ENCODE results near the gene BCL2L14. TPM values are rescaled to one million over a fixed set of nuclear protein-coding genes. Genes with fewer than 3 reads are reported as not detected.

The BCL2L14 gene, protein sequence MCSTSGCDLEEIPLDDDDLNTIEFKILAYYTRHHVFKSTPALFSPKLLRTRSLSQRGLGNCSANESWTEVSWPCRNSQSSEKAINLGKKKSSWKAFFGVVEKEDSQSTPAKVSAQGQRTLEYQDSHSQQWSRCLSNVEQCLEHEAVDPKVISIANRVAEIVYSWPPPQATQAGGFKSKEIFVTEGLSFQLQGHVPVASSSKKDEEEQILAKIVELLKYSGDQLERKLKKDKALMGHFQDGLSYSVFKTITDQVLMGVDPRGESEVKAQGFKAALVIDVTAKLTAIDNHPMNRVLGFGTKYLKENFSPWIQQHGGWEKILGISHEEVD
- 10 to 100 TPM in 1 of 2 donors, 1 to 10 TPM in 1; 2.2 to 15.7 TPM for total RNA-seq

DNA sequence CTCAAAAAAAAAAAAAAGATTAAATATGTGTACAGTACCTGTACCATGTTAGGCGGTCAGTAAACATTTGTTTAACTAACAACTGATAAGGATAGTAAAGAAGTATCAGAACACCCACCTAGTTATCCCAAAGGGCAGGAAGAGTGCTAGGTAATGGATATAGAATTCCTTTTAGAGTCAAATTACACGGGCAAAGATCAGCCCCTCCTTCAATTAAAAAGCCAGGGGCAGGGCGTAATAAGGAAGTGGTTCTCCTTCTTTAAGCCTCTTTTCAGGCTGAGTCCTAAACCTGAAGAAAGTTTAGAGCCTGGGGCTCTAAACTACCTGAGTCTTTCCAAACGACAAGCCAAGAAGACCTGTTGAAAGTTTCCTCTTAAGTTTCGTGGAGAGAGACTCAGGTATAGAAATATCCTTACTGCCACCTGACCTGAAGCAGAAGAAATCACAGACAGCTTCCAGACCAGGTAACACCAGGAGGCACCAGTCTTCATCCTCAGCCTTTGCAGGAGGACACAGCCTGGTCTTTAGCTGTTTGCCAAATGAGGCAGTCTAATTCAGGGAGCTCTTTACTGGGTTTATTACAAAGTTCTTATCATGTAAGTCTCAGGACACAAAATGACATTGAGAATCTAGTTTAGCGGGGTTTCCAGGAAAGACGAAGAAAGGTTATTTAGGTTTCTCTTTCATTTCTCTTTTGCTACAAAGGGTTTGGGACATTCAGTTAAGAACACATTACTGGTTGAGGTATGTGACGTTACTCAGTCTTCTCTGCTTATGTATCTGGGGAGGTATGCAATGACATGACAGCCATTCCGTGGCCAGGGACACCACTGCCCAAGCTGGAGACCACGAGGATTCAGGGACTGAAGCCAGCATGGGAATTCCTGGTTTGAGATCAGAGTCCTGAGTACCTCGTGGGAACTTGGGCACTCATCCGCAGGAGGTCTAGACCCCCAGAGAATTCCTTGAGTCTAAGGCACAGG lies at the start of gene BCL2L14:
TSS of gene BCL2L14 (plus strand) at position 266 of the 983 bp plus-strand sequence. CDS start 8,367 bp downstream, outside the sequence.
- Mint-ChIP-seq H3K9me3 (no peaks in the 10 kb centered on the region), H3K27ac (peak within 1 kb of the TSS; percentile 93), H3K36me3 (peaks cover 0 to 6% of the 10 kb centered on the region in 2 donors)
- peak; percentile 87 to 89 for ATAC-seq
- DNase-seq (ENCODE audit: low spot score in 2 of 2), result peak in 1 of 2 donors; percentile 19

DNA sequence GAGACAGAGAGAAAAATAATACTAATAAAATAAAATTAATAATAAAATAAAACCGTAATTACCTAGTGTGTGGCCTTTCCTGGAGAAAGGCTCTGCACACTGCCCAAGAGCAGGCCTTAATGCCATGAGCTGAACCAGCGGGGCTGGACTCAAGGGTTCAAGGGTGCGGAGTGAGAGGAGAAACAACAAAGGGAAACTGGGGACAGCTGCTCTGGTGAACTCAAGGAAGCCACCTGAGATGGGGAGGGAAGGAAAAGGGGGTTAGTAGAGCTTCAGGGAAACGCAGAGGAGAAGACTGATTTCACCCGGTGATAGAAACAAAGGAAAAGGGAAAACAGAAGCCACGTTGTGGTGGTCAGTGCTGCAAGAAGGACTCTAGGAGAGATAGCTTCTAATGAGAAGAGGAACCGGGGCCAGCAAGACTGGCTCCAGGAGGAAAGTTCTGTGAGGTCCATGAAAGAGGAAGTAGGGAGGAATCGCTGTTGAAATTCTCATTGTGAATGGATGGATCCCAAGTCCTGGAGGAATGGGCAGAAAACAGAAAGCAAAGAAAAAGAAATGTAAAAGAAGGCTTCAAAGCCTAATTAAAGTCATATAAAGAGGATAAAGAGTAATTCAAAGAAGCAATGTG lies 48.3 kb upstream of the BCL2L14 start:
- Mint-ChIP-seq H3K9me3 (peaks cover 5 to 25% of the 10 kb centered on the region in 2 donors), H3K27ac (peak overlapping the region in 1 of 2 donors; percentile 81), H3K36me3 (peaks cover 24 to 37% of the 10 kb centered on the region in 2 donors)
- ATAC-seq (no peak), DNase-seq (ENCODE audit: low spot score in 2 of 2) (peak in 1 of 2 donors; percentile 1)

DNA sequence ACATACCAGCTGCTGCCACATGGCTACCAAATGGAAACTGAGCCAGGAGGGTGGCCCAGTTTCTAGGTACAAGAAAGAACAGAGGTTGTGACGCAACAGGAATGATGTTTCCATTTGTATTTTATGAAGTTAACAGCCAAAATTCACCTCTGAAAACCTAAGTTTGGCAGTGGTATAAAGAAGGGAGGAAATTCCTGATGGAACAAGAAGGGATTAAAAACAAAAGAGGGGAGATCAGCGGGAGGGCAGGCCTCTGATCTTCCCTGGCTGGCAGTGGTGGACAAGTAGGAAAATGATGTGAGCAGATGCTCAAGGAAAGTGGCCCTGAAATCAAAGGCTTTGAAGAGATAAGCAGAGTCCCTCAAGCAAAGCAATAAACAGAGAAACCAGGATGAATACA lies 47.3 kb upstream of the BCL2L14 start:
- H3K9me3 Mint-ChIP-seq, result peaks cover 8 to 31% of the 10 kb centered on the region in 2 donors
- ATAC-seq, result no peak

DNA sequence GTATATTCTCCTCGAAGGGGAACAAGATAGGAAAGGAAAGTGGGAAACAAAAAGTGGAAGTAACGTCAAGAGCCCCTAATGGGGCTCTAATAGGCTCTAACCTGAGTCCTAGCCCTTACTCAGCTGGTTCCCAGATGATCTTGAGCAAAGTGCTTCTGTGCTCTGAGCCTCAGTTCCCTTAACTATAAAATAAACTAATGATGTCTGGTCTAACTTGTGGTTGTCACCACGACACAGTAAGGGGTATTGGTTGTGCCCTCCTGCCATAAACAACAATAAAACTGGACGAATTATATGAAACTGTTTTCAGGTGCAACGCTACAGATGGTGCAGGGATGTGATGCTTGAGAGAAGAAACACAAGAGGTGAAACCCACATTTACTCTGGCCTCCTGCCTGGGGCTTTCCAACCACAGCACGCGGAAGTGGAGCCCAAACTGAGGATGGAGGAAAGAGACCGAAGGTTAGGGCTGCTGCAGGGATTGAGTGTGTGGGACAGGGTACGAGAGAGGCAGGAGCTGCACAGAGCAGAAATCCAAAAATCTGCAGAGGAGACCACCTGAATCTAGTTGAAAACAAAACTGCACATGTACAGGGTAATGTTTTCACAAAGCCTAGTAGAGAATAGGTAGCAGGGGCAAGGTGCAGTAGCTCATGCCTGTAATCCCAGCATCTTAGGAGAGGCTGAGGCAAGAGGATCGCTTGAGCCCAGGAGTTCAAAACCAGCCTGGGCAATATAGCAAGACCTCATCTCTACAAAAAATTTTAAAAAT lies 45.6 kb upstream of the BCL2L14 start:
- peak; percentile 52 to 73 for ATAC-seq
- DNase-seq (ENCODE audit: low spot score in 2 of 2), result peak in 1 of 2 donors; percentile 20
- H3K27ac Mint-ChIP-seq, result peak overlapping the region; percentile 21 to 83

More for the DNA sequence above, 47.3 kb upstream of the BCL2L14 start:
- peak overlapping the region; percentile 24 to 46 for H3K27ac Mint-ChIP-seq
- peak in 1 of 2 donors; percentile 1 for DNase-seq (ENCODE audit: low spot score in 2 of 2)
- H3K36me3 Mint-ChIP-seq, result peaks cover 24 to 41% of the 10 kb centered on the region in 2 donors

DNA sequence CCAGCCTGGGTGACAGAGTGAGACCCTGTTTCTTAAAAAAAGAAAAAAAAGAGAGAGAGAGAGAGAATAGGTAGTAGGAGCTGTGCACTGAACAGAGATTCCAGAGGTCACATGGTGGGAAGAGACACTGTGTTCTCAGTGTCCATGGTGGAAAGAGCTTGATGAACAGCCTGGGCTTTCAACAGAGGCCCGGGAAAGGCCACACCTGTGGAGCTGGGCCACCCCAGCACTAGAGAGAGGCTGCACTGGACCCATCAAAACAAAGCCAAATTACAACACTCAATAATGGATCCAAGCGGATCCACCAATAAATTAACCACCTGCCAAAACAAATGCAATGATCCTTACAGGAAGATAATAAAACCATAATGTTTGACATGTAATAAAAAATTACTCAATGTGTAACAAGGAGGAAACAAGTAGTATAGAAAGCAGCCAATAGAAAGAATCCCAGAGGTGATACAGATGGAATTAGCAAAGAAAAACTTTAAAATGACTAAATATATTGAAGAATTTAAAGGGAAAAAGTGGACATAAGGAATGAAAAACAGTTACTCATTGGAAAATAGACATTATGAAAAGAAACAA lies 44.8 kb upstream of the BCL2L14 start:
- DNase-seq (ENCODE audit: low spot score in 2 of 2) (no peak), ATAC-seq (no peak)
- Mint-ChIP-seq H3K36me3 (peaks cover 24 to 49% of the 10 kb centered on the region in 2 donors), H3K9me3 (peaks cover 8 to 28% of the 10 kb centered on the region in 2 donors), H3K27ac (peak overlapping the region; percentile 21 to 83)

More for the DNA sequence above, 45.6 kb upstream of the BCL2L14 start:
- peaks cover 8 to 28% of the 10 kb centered on the region in 2 donors for H3K9me3 Mint-ChIP-seq
- H3K36me3 Mint-ChIP-seq, result peaks cover 24 to 49% of the 10 kb centered on the region in 2 donors

DNA sequence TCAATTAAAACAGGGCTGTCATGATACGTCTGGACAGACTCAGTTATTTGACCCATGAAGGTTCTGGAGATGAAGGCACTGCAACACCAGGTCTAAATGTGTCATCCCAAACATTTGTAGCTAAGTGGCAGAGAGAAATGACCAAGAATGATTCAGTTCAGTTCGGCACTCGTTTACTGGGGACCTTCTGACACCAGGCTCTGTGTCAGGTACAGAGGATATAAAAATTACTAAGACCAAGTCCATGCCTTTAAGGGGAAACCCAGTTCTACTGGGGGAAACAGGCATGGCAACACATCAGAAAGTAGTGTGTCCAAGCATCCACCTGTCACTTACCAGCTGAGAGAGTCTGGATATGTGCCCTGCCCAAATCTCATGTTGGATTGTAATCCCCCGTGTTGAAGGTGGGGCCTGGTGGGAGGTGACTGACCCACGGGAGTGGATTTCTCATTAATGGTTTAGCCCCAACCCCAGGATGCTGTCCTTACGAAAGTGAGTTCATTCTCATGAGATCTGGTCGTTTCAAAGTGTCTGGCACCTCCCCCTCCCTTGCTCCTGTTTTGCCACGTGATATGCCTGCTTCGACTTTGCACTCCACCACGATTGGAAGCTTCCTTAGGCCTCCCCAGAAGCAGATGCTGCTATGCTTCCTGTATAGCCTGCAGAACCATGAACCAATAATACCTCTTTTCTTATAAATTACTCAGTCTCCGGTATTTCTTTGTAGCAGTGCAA lies 41.9 kb upstream of the BCL2L14 start:
- H3K36me3 Mint-ChIP-seq, result peaks cover 18 to 34% of the 10 kb centered on the region in 2 donors
- H3K9me3 Mint-ChIP-seq, result peaks cover 8 to 24% of the 10 kb centered on the region in 2 donors
- ATAC-seq (peak; percentile 36 to 46), DNase-seq (ENCODE audit: low spot score in 2 of 2) (no peak)
- peak overlapping the region in 1 of 2 donors; percentile 80 for H3K27ac Mint-ChIP-seq

DNA sequence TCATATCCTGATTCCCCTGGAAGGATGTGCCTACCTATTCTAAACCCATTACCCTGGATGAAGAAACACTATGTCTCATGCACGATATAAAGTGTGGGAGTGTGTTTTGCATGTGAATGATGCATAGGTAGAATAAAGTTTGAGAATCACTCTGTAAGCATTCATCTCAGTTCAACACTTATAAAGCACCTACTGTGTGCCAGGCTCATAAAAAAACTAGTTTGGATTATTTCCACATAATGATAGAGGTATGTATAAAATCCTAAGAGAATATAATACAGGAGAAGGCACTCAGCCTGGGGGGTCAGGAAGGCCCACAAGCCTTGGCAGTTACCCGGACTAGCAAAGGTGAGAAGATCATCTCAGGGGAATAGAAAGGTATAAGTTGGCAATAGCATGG lies 41.1 kb upstream of the BCL2L14 start:
- ATAC-seq (no peak), DNase-seq (ENCODE audit: low spot score in 2 of 2) (no peak)
- H3K27ac Mint-ChIP-seq, result no peak overlapping the region
- H3K36me3 Mint-ChIP-seq, result peaks cover 18 to 34% of the 10 kb centered on the region in 2 donors
- peaks cover 8 to 24% of the 10 kb centered on the region in 2 donors for H3K9me3 Mint-ChIP-seq

DNA sequence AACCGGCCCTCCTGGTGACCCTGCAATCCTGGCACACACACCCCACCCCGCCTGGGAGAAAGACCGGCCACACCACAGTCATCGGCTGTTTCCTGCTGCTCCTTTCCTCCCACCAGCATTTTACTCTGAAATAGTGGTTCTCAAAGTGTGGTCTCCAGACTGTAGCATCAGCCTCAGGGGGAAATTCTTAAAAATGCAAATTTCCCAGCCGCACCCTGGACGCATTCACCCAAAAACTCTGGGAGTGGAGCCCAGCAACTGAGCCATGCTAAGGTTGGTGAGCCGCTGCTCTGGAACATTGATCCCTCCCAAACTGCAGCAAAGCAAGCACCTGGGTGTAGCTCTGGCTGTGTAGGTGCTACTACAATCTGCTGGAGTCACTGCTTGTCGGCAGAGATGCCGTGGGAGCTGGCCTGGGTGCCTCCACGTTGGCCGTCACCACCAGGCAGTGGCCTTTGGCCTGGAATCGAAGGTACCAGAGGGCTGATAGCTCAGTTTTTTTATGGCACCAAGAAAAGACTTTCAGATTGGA lies 38.4 kb upstream of the BCL2L14 start:
- ATAC-seq (peak in 1 of 2 donors; percentile 28), DNase-seq (ENCODE audit: low spot score in 2 of 2) (no peak)
- H3K9me3 Mint-ChIP-seq, result peaks cover 3 to 9% of the 10 kb centered on the region in 2 donors
- H3K27ac Mint-ChIP-seq, result peak overlapping the region; percentile 78 to 97
- H3K36me3 Mint-ChIP-seq, result peaks cover 0 to 25% of the 10 kb centered on the region in 2 donors

DNA sequence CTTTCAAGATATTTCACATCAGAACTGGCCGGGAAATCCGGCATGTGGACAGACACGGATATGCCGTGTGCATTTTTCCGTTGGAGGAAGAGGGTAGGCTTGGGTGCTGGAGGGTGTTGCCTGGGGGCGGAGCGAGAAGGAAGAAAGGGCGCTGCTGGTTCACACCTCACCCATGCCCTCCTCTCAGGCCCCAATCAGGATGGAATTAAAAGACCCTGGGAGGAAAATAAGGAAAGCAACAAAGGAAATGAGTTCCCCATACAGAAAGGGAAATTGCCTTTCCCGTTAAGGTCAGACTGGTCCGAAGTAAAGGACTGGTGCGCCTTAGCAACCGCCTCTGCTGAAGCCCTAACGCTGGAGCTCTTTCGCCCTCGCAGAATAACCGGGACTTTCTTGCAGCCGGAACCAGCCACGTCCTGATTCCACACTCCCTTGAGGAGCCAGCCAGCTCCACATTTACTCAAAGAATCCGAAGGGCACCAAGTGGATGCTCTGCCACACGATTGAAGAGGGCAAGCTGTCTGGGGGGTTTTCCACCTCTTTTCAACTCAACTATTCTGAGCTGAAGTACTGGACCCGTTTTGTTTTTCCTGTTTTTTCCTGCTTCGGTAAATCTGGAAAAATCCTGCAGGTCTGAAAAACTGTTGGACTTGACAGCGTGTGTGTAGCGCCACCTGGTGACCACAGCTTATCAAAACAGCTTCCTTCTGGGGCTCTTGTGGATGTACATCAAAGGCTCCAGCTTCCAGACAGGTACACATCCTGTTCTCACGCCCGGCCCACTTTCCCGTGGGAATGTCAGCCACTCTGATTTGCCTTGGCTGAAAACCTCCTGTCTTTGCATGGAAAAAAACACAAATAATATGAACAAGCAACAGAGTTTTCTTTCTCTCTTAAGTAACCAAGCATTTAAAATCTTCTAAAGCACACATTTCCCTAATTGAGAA lies 37.6 kb upstream of the BCL2L14 start:
- DNase-seq (ENCODE audit: low spot score in 2 of 2) (peak; percentile 60 to 69), ATAC-seq (peak; percentile 56 to 79)
- peaks cover 0 to 9% of the 10 kb centered on the region in 2 donors for H3K9me3 Mint-ChIP-seq
- peak overlapping the region; percentile 78 to 97 for H3K27ac Mint-ChIP-seq
- H3K36me3 Mint-ChIP-seq, result peaks cover 0 to 27% of the 10 kb centered on the region in 2 donors

DNA sequence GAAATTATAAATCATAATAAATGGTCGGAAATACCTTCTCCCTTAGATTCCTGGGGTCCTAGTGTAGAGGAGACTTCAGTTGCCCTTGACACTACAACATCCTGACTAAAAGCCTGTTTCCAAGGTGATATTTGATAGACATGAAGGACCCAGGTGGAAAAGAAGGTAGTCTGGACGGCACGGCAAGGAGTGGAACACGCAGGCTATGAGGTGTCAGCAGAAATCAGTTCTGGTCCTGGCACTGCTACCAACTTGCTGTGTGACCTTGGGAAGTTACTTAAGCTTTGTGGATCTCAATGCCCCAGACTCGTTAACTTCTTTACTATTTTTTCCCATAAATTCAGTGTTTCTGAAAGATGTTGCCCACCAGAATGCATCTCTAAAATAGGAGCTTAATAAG lies 36.9 kb upstream of the BCL2L14 start:
- no peak for ATAC-seq
- Mint-ChIP-seq H3K27ac (no peak overlapping the region), H3K9me3 (peaks cover 0 to 4% of the 10 kb centered on the region in 2 donors), H3K36me3 (peaks cover 0 to 27% of the 10 kb centered on the region in 2 donors)
- no peak for DNase-seq (ENCODE audit: low spot score in 2 of 2)

DNA sequence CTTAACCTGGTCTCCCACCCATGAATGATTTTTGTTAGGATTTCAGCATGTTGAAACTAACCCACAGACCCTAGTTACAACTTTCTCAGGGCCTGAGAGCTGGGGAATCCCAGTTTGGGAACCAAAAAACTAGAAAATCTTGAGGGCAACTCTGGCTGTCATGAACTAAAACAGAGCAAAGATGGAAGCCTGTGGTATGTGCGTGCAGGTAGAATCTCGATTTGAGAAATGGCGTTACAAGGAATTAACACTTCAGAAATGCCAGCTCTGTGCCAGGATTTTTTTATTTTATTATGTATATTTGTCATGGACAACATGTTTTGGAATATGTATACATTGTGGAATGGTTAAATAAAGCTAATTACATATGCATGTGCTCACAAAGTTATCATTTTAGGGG lies 36.4 kb upstream of the BCL2L14 start:
- ATAC-seq, result no peak
- peaks cover 0 to 4% of the 10 kb centered on the region in 2 donors for H3K9me3 Mint-ChIP-seq

DNA sequence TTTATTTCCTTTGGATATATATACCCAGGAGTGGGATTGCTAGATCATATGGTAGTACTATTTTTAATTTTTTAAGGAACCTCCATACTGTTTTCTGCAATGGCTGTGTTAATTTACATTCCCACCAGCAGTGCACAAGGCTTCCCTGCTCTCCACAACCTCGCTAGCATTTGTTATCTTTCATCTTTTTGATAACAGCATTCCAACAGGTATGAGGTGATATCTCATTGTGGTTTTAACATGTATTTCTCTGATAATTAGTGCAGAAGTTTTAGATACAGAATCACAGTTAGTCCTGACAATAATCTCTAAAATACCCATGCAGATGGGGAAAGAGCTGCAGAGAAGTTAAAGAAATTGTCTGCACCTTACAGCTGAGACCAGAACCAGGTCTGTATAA lies 35.5 kb upstream of the BCL2L14 start:
- H3K9me3 Mint-ChIP-seq, result peaks cover 0 to 4% of the 10 kb centered on the region in 2 donors

More for the DNA sequence above, 36.4 kb upstream of the BCL2L14 start:
- Mint-ChIP-seq H3K36me3 (peaks cover 0 to 23% of the 10 kb centered on the region in 2 donors), H3K27ac (no peak overlapping the region)
- DNase-seq (ENCODE audit: low spot score in 2 of 2), result no peak

DNA sequence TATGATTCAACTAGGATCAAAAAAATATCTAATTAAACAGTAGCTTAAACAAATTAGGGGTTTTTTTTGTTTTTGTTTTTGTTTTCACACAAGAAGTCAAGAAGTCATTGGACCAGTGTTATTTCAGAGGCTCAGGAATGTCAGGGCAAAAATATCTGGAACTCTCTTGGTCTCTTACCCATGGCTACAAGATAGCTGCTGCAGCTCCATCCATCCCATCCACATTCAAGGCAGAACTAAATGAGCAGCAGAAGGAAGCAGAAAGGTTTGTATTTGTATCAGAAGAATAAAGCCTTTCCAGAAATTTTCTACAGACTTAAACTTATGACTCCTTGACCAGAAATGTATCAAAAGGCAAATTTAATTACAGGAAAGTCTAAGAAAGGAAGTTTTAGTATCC lies 33.8 kb upstream of the BCL2L14 start:
- peaks cover 0 to 4% of the 10 kb centered on the region in 2 donors for H3K9me3 Mint-ChIP-seq
- H3K36me3 Mint-ChIP-seq, result peaks cover 0 to 19% of the 10 kb centered on the region in 2 donors
- DNase-seq (ENCODE audit: low spot score in 2 of 2), result no peak
- peak in 1 of 2 donors; percentile 23 for ATAC-seq
- H3K27ac Mint-ChIP-seq, result peak overlapping the region in 1 of 2 donors; percentile 66

More for the DNA sequence above, 35.5 kb upstream of the BCL2L14 start:
- Mint-ChIP-seq H3K27ac (no peak overlapping the region), H3K36me3 (peaks cover 0 to 19% of the 10 kb centered on the region in 2 donors)
- DNase-seq (ENCODE audit: low spot score in 2 of 2) (no peak), ATAC-seq (no peak)

Data from activated naive CD4-positive, alpha-beta T cell treated with anti-CD3 and anti-CD28 coated beads, Interleukin-2, amount 50 U/mL, for 72 hours (primary cell).